NCI-H187 (cell line): ENCODE results near the gene LEAP2.
"Not testable (repeated sequence)": the region's sequence is repeated elsewhere in the genome, so short reads cannot be mapped to it uniquely, and the experiment has no call there.

ENCODE experiments used
- DNase-seq, 2 experiments: peaks; one replicate each; lab custom pipeline; 2025; lab: John Stamatoyannopoulos, UW

Gene LEAP2

DNA sequence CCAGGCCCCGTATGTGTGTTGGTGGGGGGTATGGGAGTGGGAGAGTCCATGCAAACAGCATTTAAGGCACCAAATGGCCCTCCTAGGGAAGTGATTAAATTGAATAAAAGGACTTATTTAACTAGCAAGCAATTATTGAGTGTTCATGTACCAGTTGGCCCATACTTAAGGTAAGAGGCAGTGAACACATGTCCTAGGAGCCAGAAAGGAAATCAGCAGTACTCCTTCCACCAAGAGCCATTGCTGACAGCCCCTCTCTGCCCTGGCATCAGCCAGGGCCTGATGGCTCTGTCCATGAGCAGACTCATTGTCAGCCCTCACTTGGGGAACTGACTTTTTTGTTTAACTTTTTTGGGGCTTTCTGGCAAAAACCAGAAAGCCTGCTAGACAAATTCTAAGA, 32.6 kb upstream of the LEAP2 start:
- no peak for DNase-seq

DNA sequence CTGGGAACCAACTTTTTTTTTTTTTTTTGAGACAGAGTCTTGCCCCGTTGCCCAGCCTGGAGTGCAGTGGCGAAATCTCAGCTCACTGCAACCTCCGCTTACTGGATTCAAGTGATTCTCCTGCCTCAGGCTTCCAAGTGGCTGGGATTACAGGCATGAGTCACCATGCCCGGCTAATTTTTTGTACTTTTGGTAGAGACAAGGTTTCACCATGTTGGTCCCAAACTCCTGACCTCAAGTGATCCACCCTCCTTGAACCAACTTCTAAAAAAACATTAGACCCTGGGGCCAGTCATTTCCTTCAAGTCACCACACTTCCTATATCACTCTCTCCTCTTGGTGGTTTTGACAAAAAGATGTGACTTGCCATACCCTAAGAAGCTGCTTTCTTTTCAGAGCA, 32.2 kb upstream of the LEAP2 start:
- DNase-seq = no peak

DNA sequence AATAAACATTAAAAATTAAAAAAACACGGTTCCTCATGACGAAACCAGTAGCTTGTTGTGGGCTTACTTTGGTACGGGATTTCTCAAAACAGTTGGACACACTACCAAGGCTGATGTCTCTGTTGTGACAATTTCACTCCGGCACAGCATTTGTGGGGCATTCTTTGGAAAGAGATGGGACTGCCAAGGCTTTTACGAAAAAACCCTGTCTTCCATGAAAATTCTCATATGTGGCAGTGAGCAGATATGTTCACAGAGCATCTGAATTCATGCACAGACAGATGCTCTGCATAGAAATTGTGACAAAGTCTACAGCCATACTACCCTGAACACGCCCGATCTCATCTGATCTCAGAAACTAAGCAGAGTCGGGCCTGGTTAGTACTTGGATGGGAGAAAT, 25.2 kb upstream of the LEAP2 start:
- no peak for DNase-seq

DNA sequence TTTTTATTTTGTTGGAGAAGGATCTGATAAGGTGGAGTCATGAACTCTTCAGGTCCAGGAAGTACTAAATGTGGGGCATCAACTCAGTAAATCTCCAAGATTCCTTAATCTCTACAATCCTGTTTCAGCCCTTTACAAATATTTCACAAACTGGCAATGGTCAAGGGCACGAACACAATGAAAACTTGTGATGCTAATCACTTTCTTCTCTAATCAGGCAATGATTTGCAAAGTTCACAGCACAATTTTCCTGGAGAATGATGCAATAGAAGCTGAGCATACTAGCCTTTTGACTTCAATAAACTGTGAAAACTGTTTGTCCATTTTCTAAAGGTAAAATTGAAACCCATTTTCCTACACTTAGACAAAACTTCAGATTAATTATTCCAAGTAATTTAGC, 24.1 kb upstream of the LEAP2 start:
- DNase-seq = no peak

DNA sequence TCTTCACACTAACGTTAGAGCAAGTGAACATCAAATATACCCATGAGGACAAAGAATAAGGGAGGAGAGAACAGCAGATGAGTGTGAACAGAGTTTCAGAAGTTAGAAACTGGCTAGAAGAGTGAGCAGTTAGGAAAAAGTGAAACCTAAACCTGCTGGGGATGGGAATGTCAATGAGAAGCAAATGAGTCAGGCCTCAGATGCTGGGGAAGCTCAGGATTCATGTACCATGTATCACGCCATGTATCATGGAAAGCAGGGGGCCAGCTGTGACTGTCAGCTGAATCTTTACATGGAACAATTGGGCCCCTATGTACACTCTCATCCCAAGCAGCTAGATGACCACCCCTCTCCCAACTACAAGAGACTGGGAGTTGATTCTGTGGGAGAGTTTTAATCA, 23.4 kb upstream of the LEAP2 start:
- no peak for DNase-seq

DNA sequence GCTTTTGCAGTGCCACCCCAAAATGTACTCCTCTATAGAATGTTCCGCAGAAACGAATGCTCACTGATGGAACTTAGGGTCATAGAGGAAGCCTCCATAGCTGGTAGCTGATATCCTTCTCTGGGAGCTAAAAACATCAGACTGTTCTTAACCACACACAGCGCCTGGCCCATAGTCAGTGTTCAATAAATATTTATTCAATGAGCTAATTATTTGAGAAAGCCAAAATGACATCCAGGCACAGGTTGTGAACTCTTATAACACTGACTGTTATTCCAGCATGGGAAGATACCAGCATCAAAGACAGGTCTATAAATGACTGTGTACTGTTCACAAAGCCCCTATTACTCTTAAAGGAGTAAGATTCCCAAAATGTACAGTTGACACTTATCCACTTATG, 20.1 kb upstream of the LEAP2 start:
- no peak for DNase-seq

DNA sequence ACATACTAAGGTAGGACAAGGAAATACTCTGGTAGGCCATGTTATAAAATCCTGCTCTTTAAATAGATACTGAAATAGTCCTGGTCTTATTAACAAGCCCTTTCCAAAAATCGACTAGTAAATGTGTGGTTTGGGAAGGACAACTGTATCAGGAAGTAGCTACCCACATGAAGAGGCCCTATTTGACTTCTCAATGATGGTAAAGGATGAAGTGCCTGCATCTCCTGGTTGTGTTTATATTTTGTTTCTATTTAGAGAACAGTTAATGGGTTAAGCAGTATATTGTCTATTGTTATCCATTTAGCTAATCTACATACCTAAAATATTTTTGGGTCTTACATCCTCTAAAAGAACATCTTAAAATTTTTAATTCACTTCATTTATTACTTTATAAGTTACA, 19.7 kb upstream of the LEAP2 start:
- DNase-seq = no peak

GRCh38 chr5:132854301-132854700, 19.2 kb upstream of the LEAP2 start:
- DNase-seq = no peak

- not testable (repeated sequence) for DNase-seq
Measured at GRCh38 chr5:132854992-132855391, 18.5 kb upstream of the LEAP2 start.

DNA sequence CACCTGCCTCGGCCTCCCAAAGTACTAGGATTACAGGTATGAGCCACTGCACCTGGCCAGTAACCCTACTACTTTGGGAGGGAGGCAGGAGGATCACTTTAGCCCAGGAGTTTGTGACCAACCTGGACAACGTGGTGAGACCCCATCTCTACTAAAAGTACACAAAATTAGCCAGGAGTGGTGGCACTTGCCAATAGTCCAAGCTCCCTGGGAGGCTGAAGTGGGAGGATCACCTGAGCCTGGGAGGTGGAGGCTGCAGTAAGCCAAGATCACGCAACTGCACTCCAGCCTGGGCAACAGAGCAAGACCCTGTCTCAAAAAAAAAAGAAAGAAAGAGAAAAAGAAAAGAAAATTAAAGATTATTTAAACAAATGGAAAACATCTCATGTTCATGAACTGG, 17.5 kb upstream of the LEAP2 start:
- no peak for DNase-seq

DNA sequence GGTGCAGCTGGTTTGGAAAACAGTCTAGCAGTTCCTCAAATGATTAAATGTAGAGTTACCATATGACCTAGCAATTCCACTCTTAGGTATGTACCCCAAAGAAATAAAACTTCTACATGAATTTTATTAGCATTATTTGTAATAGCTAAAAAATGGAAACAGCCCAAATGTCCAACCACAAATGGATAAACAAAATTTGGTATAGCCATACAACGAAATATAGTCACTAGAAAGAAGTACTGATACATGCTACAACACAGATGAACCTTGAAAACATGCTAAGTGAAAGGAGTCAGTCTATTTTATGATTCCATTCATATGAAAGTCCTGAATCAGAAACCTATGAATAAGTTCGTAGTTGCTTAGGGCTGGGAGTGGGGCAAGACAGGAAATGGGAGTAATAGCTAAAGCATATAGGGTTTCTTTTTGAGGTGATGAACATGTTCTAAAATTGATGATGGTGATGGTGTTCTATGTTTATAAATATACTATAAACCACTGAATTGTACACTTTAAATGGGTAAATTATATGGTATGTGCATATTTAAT, 13.5 kb upstream of the LEAP2 start:
- DNase-seq = no peak

- DNase-seq = no peak
Measured at GRCh38 chr5:132860742-132861141, 12.7 kb upstream of the LEAP2 start.

DNA sequence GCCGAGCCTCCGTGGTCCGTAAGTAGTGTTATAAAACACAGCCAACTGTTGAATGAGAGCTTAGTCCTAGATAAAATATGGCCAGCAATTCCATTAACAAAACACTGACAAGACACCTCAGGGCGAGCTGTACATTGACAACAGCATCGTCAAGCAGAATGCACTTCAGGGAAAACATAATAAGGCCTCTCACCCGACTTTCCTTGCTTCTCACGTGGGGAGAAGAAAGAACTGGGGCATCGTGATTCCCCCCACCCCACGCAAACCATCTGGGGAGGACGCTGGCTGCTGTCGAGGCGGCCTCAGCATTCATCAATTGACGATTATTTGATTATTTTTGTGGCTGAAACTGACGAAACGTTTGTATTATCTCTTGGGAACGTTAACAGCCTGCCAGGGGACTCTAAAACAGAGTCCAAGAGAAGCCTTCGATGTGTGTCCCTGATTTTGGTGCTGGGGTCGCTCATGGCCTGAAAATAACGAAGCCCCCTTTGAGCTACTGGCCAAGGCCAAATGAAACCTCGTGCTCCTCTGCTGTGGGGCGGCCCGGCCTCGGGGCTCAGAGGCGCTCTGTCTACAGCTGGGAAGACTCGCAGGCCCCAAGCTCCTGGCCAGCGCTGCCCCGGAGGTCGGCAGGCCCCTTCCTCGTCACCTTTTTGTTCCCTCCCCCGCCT, 7.7 kb upstream of the LEAP2 start:
- no peak for DNase-seq

- peak; percentile 74 to 90 for DNase-seq
Measured at GRCh38 chr5:132866342-132867045, 7.0 kb upstream of the LEAP2 start, which contains the start of the genes GDF9 and UQCRQ. Gene GDF9, minus strand, starts transcription at chr5:132866469. Its CDS starts 1,936 bp downstream, at chr5:132864533. Gene UQCRQ, plus strand, starts transcription at chr5:132866642. Its CDS starts 240 bp downstream, at chr5:132866882.

GRCh38 chr5:132867046-132867451, 6.4 kb upstream of the LEAP2 start:
- DNase-seq = no peak

GRCh38 chr5:132868754-132869153, 4.7 kb upstream of the LEAP2 start:
- no peak for DNase-seq

DNA sequence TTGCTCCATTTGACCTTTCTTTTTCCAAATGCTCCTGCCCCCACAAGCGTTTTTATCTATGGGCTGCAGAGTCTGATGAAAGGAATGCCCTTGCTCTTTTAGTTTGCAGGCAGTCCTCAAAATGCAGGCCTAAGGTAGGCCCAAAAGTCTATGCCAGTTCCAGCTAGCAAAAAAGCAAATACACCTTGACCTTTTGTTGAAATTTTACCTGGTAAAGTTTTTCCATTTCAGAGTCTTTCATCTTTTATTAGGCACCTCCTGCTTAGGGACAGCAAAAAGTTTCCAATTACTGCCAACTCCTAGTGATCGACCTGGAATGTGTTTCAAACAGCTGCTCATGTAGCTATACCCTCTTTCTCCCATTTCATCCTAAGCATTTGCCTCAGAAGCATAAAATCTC, 2.7 kb upstream of the LEAP2 start:
- DNase-seq = no peak

- DNase-seq = no peak
Measured at GRCh38 chr5:132871459-132872284, 1.8 kb upstream of the LEAP2 start.

DNA sequence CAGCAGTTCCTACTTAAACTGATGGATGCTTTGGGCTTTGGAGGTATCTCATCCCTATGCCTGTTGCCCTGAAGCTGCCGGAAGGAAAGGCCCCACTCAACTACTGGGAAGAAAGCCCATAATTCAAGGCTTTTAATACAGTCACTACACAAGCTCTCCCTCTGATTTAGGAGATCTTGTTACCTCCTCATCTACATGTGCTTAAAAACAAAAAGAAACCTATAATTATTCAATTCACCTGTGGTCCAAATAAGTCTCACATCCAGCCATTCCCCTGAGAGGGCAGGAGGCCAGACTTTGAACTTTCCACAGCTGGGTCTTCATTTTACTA, 715 bp upstream of the LEAP2 start:
- DNase-seq = no peak

DNA sequence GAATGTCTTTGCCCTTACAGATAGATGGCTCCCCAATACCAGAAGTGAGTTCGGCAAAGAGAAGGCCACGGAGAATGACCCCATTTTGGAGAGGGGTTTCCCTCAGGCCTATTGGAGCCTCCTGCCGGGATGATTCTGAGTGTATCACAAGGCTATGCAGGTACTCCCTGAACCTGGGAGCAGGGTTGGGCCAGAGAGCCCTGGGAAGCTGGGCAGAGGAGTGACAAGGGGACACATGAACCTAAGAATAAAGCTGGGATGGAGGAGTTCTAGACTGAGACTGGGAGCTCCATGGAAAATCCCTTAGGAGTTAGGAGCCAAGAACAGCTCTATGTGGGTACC, 433 bp downstream of the LEAP2 start:
- no peak for DNase-seq

GRCh38 chr5:132876020-132876759, 2.7 kb downstream of the LEAP2 start:
- DNase-seq = no peak

DNA sequence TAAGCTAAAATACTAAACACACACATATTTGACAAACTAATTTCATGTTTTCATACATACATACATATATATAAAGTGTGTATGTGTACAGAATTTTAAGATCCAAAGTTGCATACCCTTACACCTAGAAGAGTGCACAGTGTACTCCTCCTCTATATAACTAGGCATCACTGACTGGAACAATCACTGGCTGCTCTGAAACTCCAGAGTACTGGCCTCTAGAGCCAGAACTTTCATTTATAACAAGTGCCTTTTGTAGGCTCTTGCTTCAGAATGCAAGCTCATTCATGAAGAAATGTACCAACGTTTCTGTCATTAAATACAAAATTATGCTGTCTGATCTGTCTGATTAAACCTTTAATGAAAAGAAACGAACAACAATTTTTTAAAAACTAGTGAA, 4.0 kb downstream of the LEAP2 start:
- DNase-seq = no peak
